ENCODE results near the gene DCP2.

- TF ChIP-seq RAD21 (IDR thresholded peaks at IDR 0.05; ENCODE audit: low read depth) (no peak), MAX (IDR thresholded peaks at IDR 0.05) (no peak), YY1 (IDR thresholded peaks at IDR 0.05; ENCODE audit: low read depth) (no peak)
Measured at GRCh38 chr5:113060408-113061025, 83.9 kb downstream of the DCP2 start.

Data from Ishikawa (cell line).